K562 (cell line): ENCODE results near the gene SIGMAR1. TPM values are rescaled to one million over a fixed set of nuclear protein-coding genes. Genes with fewer than 3 reads are reported as not detected.

Experiments
- ARID1B ChIP-seq: fragments of 450-650 bp; IDR thresholded peaks from 2 replicates; pipeline ENCODE4 v1.6.1; 2016; ENCODE audit warnings: antibody characterized with exemption, mild to moderate bottlenecking, inconsistent platforms
- ATF1 ChIP-seq, 2 experiments: fragments of 450-650 bp in 1 of 2; IDR thresholded peaks; 2 replicates each; pipeline ENCODE4 v1.6.1; 2016; ENCODE audit warnings: missing compliant biosample characterization in 1 of 2, missing genetic modification characterization in 1 of 2
- ATF7 ChIP-seq: fragments of 450-650 bp; IDR thresholded peaks from 2 replicates; pipeline ENCODE4 v1.7.1; 2014; ENCODE audit warnings: mild to moderate bottlenecking, moderate library complexity
- BMI1 ChIP-seq: fragments of 150-350 bp; IDR thresholded peaks from 2 replicates; pipeline ENCODE4 v1.6.1; 2014; ENCODE audit warnings: low read length
- BRF1 ChIP-seq: IDR thresholded peaks from 3 replicates; pipeline ENCODE4 v1.6.1; 2011; ENCODE audit warnings: borderline replicate concordance, mild to moderate bottlenecking; ENCODE audit not compliant: insufficient read length; ENCODE audit errors: extremely low read depth
- CTBP1 ChIP-seq: fragments of 450-650 bp; IDR thresholded peaks from 2 replicates; pipeline ENCODE4 v1.6.1; 2016; ENCODE audit warnings: borderline replicate concordance
- MAFG ChIP-seq: fragments of 450-650 bp; conservative IDR thresholded peaks from 2 replicates; pipeline ENCODE4 v1.6.1; 2016; ENCODE audit warnings: missing genetic modification characterization, missing compliant biosample characterization
- MTA1 ChIP-seq: fragments of 450-650 bp; IDR thresholded peaks from 2 replicates; pipeline ENCODE4 v1.6.1; 2017; ENCODE audit warnings: borderline replicate concordance
- NFIX ChIP-seq: fragments of 250-450 bp; sonication (Bioruptor Pico); IDR thresholded peaks from 2 replicates; pipeline ENCODE4 v1.4.0; 2020; ENCODE audit warnings: low read depth, mild to moderate bottlenecking, moderate library complexity
- NRF1 ChIP-seq, 2 experiments: fragments of 450-650 bp; IDR thresholded peaks in 1 of 2; conservative IDR thresholded peaks in 1 of 2; 2 replicates each; pipeline ENCODE4 v1.6.1; 2014; ENCODE audit warnings: mild to moderate bottlenecking in 2 of 2
- POLR2G ChIP-seq: fragments of 200-400 bp; formaldehyde crosslinking; IDR thresholded peaks from 2 replicates; pipeline ENCODE4 v1.6.1; 2017; ENCODE audit warnings: low read depth, mild to moderate bottlenecking, antibody characterized with exemption, low read length, moderate library complexity
- SAFB2 ChIP-seq: fragments of 200-400 bp; formaldehyde crosslinking; IDR thresholded peaks from 2 replicates; pipeline ENCODE4 v1.6.1; 2018; ENCODE audit warnings: borderline replicate concordance, low read length, low read depth, moderate library complexity; ENCODE audit not compliant: severe bottlenecking
- SMARCA5 ChIP-seq: fragments of 450-650 bp; IDR thresholded peaks from 2 replicates; pipeline ENCODE4 v1.6.1; 2016
- SNRNP70 ChIP-seq: fragments of 200-400 bp; formaldehyde crosslinking; optimal IDR thresholded peaks from 2 replicates; pipeline ENCODE3; 2017; ENCODE audit warnings: low read depth, low read length
- TFAM ChIP-seq: fragments of 250-450 bp; sonication (Bioruptor Pico); conservative IDR thresholded peaks from 2 replicates; pipeline ENCODE4 v1.5.0; 2021; ENCODE audit warnings: mild to moderate bottlenecking, moderate library complexity
- ZNF766 ChIP-seq: fragments of 200-800 bp; sonication (Bioruptor generic); conservative IDR thresholded peaks from 2 replicates; pipeline ENCODE4 v1.6.1; 2016; ENCODE audit warnings: missing genetic modification characterization, missing compliant biosample characterization
- ZSCAN29 ChIP-seq: fragments of 450-650 bp; IDR thresholded peaks from 2 replicates; pipeline ENCODE4 v1.6.1; 2017
- polyA plus RNA-seq, 8 experiments: library from polyadenylated mRNA; depleted of rRNA in 4 of 8; stranded (reverse) in 5 of 8; unstranded in 3 of 8; fragments of >200 nt; fragmentation: Nextera tagmentation in 2 of 8; fragmentation: Illumina TruSeq in 1 of 8; extraction: Ambion mirVana in 2 of 8; extraction: Trizol in 1 of 8; gene quantifications; 2 replicates each; pipeline versions ENCODE4 v1.2.1 to v1.2.3, GENCODE V29; 2011 to 2014; ENCODE audit warnings: inconsistent platforms in 1 of 8, missing spikeins in 1 of 8
- total RNA-seq, 7 experiments: library from RNA; depleted of rRNA in 6 of 7; stranded (reverse); fragments of >200 nt in 6 of 7; fragmentation: Illumina TruSeq in 2 of 7; extraction: Trizol in 2 of 7; gene quantifications; 2 replicates each; pipeline versions ENCODE4 v1.2.1 to v1.2.3, GENCODE V29; 2011 to 2021; ENCODE audit warnings: low replicate concordance in 1 of 7
- TF ChIP-seq, protein P1 (sequence below), 2 experiments: fragments of 450-650 bp; conservative IDR thresholded peaks; 2 replicates each; pipeline ENCODE4 v1.6.1; 2017; ENCODE audit warnings: mild to moderate bottlenecking in 2 of 2, moderate library complexity in 2 of 2
- TF ChIP-seq, protein P2 (sequence below): fragments of 450-650 bp; IDR thresholded peaks from 2 replicates; pipeline ENCODE4 v1.6.1; 2016; ENCODE audit warnings: borderline replicate concordance
- TF ChIP-seq, protein P3 (sequence below): IDR thresholded peaks from 3 replicates; pipeline ENCODE4 v1.6.1; 2011; ENCODE audit warnings: borderline replicate concordance, mild to moderate bottlenecking, moderate library complexity; ENCODE audit not compliant: insufficient read length; ENCODE audit errors: extremely low read depth
- TF ChIP-seq, protein P4 (sequence below): IDR thresholded peaks from 2 replicates; pipeline ENCODE4 v1.6.1; 2014; ENCODE audit warnings: antibody characterized with exemption

SIGMAR1 gene
- total and polyA plus RNA-seq, 9 of the 15 experiments (the other 6 are each of a cell fraction or from before 2014, with no cell fraction given): 6.9 to 80.0 (median 35.2) TPM

DNA sequence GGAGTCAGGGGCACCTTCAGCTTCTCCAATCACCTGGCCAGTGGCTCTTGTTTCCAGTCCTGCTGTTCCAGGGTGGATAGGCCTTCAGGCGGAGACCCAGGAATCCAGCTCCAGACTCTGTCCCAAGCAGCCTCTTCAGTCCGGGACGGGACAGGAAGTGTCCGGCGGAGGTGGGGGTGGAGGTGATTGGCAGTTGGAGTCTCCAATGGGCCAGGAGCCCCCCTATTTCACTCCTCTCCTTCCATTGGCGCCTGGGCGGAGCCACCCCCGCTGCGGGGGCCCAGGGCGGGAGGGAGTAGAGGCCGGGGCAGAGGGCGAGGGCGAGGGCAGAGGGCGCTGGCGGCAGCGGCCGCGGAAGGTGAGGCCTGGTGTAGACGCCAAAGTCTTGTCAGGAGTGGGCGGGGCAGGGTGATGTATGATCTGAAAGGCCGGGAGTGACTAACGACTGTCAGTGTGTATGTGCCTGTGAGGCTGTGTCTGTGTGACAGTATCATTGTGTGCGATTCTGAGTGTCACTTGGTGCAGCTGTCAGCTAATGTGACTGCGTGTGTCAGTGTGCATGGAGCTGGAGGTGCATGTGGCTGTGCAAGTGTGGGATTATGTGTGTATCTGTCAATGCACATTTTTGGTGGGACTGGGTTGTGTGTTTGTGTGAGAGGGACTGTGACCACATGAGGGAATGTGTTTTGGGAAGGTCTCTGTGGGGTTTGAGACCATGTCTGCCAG is 14.5 kb upstream of the SIGMAR1 start, which contains the start of gene IL11RA (continued):
- TF ChIP-seq, protein P1, sequence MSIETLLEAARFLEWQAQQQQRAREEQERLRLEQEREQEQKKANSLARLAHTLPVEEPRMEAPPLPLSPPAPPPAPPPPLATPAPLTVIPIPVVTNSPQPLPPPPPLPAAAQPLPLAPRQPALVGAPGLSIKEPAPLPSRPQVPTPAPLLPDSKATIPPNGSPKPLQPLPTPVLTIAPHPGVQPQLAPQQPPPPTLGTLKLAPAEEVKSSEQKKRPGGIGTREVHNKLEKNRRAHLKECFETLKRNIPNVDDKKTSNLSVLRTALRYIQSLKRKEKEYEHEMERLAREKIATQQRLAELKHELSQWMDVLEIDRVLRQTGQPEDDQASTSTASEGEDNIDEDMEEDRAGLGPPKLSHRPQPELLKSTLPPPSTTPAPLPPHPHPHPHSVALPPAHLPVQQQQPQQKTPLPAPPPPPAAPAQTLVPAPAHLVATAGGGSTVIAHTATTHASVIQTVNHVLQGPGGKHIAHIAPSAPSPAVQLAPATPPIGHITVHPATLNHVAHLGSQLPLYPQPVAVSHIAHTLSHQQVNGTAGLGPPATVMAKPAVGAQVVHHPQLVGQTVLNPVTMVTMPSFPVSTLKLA (conservative IDR thresholded peaks at IDR 0.05): peak; percentile 44 to 63; a peak in 2 of 4 replicates
- no peak for TF ChIP-seq ZNF766 (CRISPR knock-in tag)
- TF ChIP-seq SAFB2: no peak
- TF ChIP-seq ZSCAN29: peak; percentile 65; the same call in 1 of the 2 replicates
- no peak for TF ChIP-seq TFAM (CRISPR knock-in tag)
- peak; percentile 45 to 46; a peak in 3 of 4 replicates for TF ChIP-seq NRF1 (conservative IDR thresholded peaks at IDR 0.05 in 1 of 2, IDR thresholded peaks at IDR 0.05 in 1 of 2)
- TF ChIP-seq, protein P2, sequence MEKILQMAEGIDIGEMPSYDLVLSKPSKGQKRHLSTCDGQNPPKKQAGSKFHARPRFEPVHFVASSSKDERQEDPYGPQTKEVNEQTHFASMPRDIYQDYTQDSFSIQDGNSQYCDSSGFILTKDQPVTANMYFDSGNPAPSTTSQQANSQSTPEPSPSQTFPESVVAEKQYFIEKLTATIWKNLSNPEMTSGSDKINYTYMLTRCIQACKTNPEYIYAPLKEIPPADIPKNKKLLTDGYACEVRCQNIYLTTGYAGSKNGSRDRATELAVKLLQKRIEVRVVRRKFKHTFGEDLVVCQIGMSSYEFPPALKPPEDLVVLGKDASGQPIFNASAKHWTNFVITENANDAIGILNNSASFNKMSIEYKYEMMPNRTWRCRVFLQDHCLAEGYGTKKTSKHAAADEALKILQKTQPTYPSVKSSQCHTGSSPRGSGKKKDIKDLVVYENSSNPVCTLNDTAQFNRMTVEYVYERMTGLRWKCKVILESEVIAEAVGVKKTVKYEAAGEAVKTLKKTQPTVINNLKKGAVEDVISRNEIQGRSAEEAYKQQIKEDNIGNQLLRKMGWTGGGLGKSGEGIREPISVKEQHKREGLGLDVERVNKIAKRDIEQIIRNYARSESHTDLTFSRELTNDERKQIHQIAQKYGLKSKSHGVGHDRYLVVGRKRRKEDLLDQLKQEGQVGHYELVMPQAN: peak; percentile 91
- no peak for TF ChIP-seq MTA1
- TF ChIP-seq ATF1 (CRISPR knock-in tag; IDR thresholded peaks at IDR 0.05): no peak
- peak; percentile 71; the same call in 1 of the 2 replicates for TF ChIP-seq ATF1 (tag; IDR thresholded peaks at IDR 0.05)
- TF ChIP-seq, protein P3, sequence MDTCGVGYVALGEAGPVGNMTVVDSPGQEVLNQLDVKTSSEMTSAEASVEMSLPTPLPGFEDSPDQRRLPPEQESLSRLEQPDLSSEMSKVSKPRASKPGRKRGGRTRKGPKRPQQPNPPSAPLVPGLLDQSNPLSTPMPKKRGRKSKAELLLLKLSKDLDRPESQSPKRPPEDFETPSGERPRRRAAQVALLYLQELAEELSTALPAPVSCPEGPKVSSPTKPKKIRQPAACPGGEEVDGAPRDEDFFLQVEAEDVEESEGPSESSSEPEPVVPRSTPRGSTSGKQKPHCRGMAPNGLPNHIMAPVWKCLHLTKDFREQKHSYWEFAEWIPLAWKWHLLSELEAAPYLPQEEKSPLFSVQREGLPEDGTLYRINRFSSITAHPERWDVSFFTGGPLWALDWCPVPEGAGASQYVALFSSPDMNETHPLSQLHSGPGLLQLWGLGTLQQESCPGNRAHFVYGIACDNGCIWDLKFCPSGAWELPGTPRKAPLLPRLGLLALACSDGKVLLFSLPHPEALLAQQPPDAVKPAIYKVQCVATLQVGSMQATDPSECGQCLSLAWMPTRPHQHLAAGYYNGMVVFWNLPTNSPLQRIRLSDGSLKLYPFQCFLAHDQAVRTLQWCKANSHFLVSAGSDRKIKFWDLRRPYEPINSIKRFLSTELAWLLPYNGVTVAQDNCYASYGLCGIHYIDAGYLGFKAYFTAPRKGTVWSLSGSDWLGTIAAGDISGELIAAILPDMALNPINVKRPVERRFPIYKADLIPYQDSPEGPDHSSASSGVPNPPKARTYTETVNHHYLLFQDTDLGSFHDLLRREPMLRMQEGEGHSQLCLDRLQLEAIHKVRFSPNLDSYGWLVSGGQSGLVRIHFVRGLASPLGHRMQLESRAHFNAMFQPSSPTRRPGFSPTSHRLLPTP: no peak
- TF ChIP-seq BRF1: no peak
- TF ChIP-seq, protein P4, sequence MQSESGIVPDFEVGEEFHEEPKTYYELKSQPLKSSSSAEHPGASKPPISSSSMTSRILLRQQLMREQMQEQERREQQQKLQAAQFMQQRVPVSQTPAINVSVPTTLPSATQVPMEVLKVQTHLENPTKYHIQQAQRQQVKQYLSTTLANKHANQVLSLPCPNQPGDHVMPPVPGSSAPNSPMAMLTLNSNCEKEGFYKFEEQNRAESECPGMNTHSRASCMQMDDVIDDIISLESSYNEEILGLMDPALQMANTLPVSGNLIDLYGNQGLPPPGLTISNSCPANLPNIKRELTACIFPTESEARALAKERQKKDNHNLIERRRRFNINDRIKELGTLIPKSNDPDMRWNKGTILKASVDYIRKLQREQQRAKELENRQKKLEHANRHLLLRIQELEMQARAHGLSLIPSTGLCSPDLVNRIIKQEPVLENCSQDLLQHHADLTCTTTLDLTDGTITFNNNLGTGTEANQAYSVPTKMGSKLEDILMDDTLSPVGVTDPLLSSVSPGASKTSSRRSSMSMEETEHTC: no peak
- TF ChIP-seq POLR2G: peak; percentile 66
- peak; percentile 67 for TF ChIP-seq CTBP1
- TF ChIP-seq ATF7: peak; percentile 60; the same call in 1 of the 2 replicates
- no peak for TF ChIP-seq NFIX (CRISPR knock-in tag)
- TF ChIP-seq ARID1B: peak; percentile 38
- TF ChIP-seq BMI1: no peak
- no peak for TF ChIP-seq SNRNP70
- TF ChIP-seq MAFG (tag): no peak
- 0 out of 2 replicates have a peak, but pooled peaks have one; percentile 76 for TF ChIP-seq SMARCA5
